SK-N-DZ (cell line): ENCODE data around the gene ZDHHC24.

Experiments
- DNase-seq: peaks from one replicate; pipeline ENCODE4 v3.0.0-alpha.2; 2015; ENCODE audit warnings: low spot score

Gene ZDHHC24

GRCh38 chr11:66473608-66474515 is 72.0 kb downstream of the ZDHHC24 start:
- no peak for DNase-seq

GRCh38 chr11:66473167-66473566 is 72.7 kb downstream of the ZDHHC24 start:
- DNase-seq: no peak

GRCh38 chr11:66472054-66472453 is 73.8 kb downstream of the ZDHHC24 start:
- DNase-seq: no peak

- no peak for DNase-seq
These were observed 74.7 kb downstream of the ZDHHC24 start for GRCh38 chr11:66471142-66471541.
